ENCODE data around the gene SGTB. TPM values are rescaled to one million over a fixed set of nuclear protein-coding genes. Genes with fewer than 3 reads are reported as not detected.
"Not testable (repeated sequence)": the region's sequence is repeated elsewhere in the genome, so short reads cannot be mapped to it uniquely, and the experiment has no call there.

The SGTB gene
- total RNA-seq, 1 donor from 2014 or later, result 6.4 TPM

GRCh38 chr5:65696892-65697291, 25.0 kb downstream of the SGTB start:
- no peak for DNase-seq (ENCODE audit: extremely low spot score in 2 of 2)
- Histone ChIP-seq H3K27me3 (no peaks in the 10 kb centered on the region), H3K36me3 (no peaks in the 10 kb centered on the region), H3K4me1 (no peaks in the 10 kb centered on the region), H3K9me3 (no peaks in the 10 kb centered on the region), H3K4me3 (no peak overlapping the region), H3K27ac (no peak overlapping the region)
- no peak for TF ChIP-seq CTCF (IDR thresholded peaks at IDR 0.05)
- no peak for TF ChIP-seq POLR2A (IDR thresholded peaks at IDR 0.05)
- TF ChIP-seq POLR2AphosphoS5 (IDR thresholded peaks at IDR 0.05; ENCODE audit: insufficient read depth in 1 of 2, low read depth in 1 of 2), result no peak
- intact Hi-C loops (cut with DNase I), result no loop called here

GRCh38 chr5:65695896-65696295, 26.0 kb downstream of the SGTB start:
- Histone ChIP-seq H3K27me3 (no peaks in the 10 kb centered on the region), H3K27ac (no peak overlapping the region), H3K36me3 (no peaks in the 10 kb centered on the region), H3K4me1 (no peaks in the 10 kb centered on the region), H3K9me3 (no peaks in the 10 kb centered on the region), H3K4me3 (no peak overlapping the region)
- intact Hi-C loops (cut with DNase I), result no loop called here
- no peak for TF ChIP-seq POLR2AphosphoS5 (IDR thresholded peaks at IDR 0.05; ENCODE audit: insufficient read depth in 1 of 2, low read depth in 1 of 2)
- no peak for TF ChIP-seq CTCF (IDR thresholded peaks at IDR 0.05)
- TF ChIP-seq POLR2A (IDR thresholded peaks at IDR 0.05), result no peak
- no peak for DNase-seq (ENCODE audit: extremely low spot score in 2 of 2)

GRCh38 chr5:65695162-65695755, 26.6 kb downstream of the SGTB start:
- Histone ChIP-seq H3K36me3 (no peaks in the 10 kb centered on the region), H3K4me1 (no peaks in the 10 kb centered on the region), H3K9me3 (no peaks in the 10 kb centered on the region), H3K27me3 (no peaks in the 10 kb centered on the region), H3K4me3 (no peak overlapping the region), H3K27ac (no peak overlapping the region)
- intact Hi-C loops (cut with DNase I), result no loop called here
- TF ChIP-seq POLR2A (IDR thresholded peaks at IDR 0.05), result no peak
- no peak for TF ChIP-seq POLR2AphosphoS5 (IDR thresholded peaks at IDR 0.05; ENCODE audit: insufficient read depth in 1 of 2, low read depth in 1 of 2)
- TF ChIP-seq CTCF (IDR thresholded peaks at IDR 0.05), result no peak
- no peak for DNase-seq (ENCODE audit: extremely low spot score in 2 of 2)

- no peaks in the 10 kb centered on the region for H3K4me1 ChIP-seq
- no peaks in the 10 kb centered on the region for H3K27me3 ChIP-seq
- no peak overlapping the region for H3K27ac ChIP-seq
- intact Hi-C loops (cut with DNase I), result no loop called here
- TF ChIP-seq POLR2AphosphoS5 (IDR thresholded peaks at IDR 0.05; ENCODE audit: insufficient read depth in 1 of 2, low read depth in 1 of 2), result no peak
- TF ChIP-seq CTCF (IDR thresholded peaks at IDR 0.05), result no peak
- no peak for TF ChIP-seq POLR2A (IDR thresholded peaks at IDR 0.05)
- H3K36me3 ChIP-seq, result no peaks in the 10 kb centered on the region
- no peaks in the 10 kb centered on the region for H3K9me3 ChIP-seq
- no peak for DNase-seq (ENCODE audit: extremely low spot score in 2 of 2)
- no peak overlapping the region for H3K4me3 ChIP-seq
Observed at GRCh38 chr5:65693121-65693520, 28.8 kb downstream of the SGTB start.

GRCh38 chr5:65682148-65682547, 39.8 kb downstream of the SGTB start:
- peaks cover 0 to 7% of the 10 kb centered on the region in 2 donors for H3K36me3 ChIP-seq
- intact Hi-C loops (cut with DNase I), result no loop called here

GRCh38 chr5:65676056-65676455, 45.9 kb downstream of the SGTB start:
- H3K4me1 ChIP-seq; H3K4me3 ChIP-seq; H3K27ac ChIP-seq; intact Hi-C loops (cut with DNase I); H3K27me3 ChIP-seq; H3K9me3 ChIP-seq; DNase-seq (ENCODE audit: extremely low spot score in 2 of 2): not testable (repeated sequence)
- peaks cover 0 to 14% of the 10 kb centered on the region in 2 donors for H3K36me3 ChIP-seq

More at GRCh38 chr5:65682148-65682547, 39.8 kb downstream of the SGTB start:
- H3K9me3 ChIP-seq, result no peaks in the 10 kb centered on the region
- no peak overlapping the region for H3K4me3 ChIP-seq
- no peak overlapping the region for H3K27ac ChIP-seq
- no peaks in the 10 kb centered on the region for H3K4me1 ChIP-seq
- no peak for TF ChIP-seq POLR2AphosphoS5 (IDR thresholded peaks at IDR 0.05; ENCODE audit: insufficient read depth in 1 of 2, low read depth in 1 of 2)
- TF ChIP-seq POLR2A (IDR thresholded peaks at IDR 0.05), result no peak
- no peak for DNase-seq (ENCODE audit: extremely low spot score in 2 of 2)
- H3K27me3 ChIP-seq, result no peaks in the 10 kb centered on the region
